HG02840 (cell line): ENCODE results near the gene TMEM203.
"Not testable (repeated sequence)": the region's sequence is repeated elsewhere in the genome, so short reads cannot be mapped to it uniquely, and the experiment has no call there.

Source experiments
- ATAC-seq: cut with Tn5 transposase; IDR thresholded peaks from one replicate; pipeline ENCODE4 v1.9.1; 2021; ENCODE audit warnings: mild to moderate bottlenecking, moderate library complexity, moderate number of reproducible peaks; ENCODE audit not compliant: unreplicated experiment, low FRiP score

The TMEM203 gene

GRCh38 chr9:137242269-137243203 lies 37.1 kb upstream of the TMEM203 start:
- no peak for ATAC-seq

DNA sequence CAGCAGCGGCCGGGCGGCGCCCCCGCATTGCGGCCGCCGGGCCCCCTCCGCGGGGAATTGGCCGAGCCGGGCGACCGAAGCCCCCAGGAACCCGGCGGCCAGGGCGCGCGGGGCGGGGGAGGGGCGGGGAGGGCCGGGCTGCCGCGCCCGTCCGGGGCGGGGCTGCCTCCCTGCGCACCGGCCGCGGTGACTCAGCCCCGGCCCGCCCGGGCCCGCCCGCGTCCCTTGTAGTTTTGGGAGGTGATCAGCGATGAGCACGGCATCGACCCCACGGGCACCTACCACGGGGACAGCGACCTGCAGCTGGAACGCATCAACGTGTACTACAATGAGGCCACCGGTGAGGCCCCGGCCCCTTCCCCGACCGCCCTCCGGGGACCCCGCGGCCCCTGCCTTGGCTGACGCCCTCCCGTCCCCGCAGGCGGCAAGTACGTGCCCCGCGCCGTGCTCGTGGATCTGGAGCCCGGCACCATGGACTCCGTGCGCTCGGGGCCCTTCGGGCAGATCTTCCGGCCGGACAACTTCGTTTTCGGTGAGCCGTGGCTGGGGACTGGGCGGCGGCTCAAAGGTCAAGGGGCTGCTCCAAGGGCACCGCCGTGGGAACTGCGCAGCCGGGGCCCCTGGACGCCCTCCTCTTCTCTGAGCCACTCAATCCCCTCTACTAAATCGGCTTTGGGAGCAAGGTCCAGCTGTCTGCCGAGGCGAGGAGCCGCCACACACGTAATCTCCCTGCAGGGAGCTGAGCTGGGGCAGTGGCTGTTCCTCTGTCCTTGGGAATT lies 36.2 kb upstream of the TMEM203 start:
- ATAC-seq = no peak

GRCh38 chr9:137240841-137241489 lies 35.5 kb upstream of the TMEM203 start, which contains the start of gene TUBB4B:
TUBB4B (plus strand) TSS chr9:137241287; CDS start chr9:137241361, 74 bp downstream.
- ATAC-seq = peak; percentile 72

DNA sequence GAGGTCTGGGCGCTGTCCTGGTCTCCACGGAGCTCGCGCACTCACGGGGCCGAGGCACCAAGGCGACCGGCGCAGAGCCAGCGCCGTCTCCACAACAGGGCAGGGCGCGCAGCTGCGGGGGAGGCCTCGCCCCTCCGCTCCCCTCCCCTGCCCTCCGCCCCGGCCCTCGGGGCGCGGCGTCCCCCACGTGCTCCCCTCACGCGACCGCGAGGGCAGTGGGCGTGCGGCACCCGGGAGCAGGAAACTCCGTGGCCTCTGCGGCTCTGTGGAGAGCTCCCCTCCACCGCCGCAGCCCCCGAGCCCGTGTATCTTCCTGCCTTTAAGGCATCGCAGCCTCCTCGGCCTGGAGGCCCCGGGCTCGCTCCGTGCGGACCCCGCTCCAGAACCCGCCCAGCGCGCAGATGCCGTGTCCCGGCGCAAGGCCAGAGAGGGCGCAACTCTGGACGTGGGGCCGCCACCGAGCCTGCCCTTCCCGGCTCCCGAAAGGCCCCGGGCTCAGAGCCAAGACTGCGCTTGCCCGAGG lies 34.9 kb upstream of the TMEM203 start:
- peak; percentile 25 for ATAC-seq

- not testable (repeated sequence) for ATAC-seq
Observed at GRCh38 chr9:137239541-137240200, 34.2 kb upstream of the TMEM203 start.

DNA sequence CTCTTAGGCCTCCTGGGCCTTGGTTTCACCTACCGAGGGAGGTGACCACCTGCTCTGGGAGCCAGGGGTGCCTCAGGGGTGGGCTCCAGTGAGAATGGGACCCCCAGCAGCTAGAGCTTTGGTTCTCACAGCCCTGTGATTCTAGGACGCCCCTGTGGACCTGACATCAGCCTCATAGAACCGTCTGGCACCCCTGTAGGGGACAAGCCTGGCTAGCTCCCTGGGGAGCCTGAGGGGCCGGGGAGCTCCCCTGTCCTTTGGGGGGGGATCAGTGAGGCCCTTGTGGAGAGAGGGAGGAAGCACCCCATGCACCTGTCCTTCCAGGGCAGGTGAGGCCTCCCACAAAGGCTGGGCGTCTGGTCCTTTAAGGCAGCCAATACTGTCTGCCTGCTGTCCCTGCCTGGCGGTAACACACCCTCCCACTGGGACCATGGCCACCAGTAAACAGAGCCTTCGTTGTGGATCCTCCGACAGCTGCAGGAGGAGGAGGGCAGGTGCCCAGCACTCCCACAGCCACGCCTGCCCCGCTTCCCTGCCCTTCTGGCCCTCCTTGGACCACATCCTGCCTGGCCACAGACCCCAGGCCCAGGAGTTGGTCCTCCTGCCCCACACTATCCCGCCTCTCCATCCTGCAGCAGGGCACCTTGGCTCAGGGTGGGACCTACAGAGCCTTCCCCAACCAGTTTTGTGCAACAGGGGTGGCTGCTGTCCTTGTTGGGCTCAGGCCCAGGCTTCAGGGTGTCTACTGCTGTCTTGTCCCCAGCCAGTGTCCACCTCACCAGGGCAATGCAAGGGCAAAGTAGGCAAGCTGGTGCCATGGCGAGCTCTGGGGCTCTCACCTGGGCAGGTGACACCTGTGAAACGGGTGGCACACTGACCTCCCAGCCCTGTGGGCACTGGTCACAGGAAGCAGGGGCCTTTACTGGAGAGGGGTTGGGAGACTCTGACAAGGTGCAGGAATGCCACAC lies 32.6 kb upstream of the TMEM203 start:
- ATAC-seq = no peak

DNA sequence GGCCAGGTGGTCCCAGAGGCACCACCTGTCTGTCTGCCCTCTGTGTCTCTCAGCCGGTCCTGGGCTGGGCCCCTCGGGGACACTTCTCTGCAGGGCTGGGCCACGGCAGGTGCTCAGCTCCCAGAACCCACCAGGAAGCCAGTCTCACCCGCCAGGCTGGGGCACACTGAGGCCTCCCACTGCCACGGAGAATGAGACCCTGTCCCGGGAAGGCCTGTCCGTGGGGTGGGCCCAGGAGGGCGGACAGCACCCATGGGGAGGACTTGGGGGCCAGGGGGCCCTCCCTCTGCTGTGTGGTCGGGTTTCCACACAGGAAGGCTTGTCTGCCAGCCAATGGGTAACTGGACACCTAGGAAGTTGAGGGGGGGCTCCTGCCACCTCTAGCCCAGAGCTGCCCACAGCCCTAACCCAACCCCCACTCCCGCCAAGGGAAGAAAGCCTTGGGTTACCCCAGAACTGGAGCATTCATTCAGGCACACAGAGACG lies 31.5 kb upstream of the TMEM203 start:
- no peak for ATAC-seq

DNA sequence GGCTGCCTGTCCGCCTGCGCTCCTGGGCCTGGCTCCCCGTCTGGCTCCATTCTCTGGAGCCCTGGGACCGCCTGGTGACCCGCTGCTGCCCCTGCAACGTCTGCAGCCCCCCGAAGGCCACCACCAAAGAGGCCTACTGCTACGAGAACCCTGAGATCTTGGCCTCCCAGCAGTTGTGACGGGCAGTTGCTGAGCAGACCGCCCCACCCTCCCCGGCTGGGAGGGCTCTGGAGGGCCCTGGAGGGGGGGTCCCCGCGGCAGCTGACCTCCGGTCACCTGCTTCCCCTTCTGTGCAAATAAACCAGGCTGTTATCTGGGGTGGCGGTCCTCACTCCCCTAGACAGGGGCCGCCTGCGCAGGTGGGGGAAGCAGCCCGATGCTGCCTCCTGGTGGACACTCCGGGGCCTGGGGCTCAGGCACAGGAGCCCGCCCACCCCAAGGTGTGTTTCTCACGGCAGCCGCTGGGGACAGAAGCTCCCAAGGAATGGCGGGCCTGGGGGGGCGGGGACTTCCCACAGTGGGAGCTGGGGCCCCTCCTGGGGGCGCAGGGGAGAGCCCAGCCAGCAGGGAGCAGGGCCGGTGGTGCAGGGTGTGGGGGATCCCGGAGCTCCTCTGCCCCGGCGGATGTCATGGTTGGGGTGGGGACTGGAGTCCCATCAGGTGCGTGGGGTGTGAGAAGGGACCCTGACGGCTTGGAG lies 30.9 kb upstream of the TMEM203 start:
- ATAC-seq = no peak

DNA sequence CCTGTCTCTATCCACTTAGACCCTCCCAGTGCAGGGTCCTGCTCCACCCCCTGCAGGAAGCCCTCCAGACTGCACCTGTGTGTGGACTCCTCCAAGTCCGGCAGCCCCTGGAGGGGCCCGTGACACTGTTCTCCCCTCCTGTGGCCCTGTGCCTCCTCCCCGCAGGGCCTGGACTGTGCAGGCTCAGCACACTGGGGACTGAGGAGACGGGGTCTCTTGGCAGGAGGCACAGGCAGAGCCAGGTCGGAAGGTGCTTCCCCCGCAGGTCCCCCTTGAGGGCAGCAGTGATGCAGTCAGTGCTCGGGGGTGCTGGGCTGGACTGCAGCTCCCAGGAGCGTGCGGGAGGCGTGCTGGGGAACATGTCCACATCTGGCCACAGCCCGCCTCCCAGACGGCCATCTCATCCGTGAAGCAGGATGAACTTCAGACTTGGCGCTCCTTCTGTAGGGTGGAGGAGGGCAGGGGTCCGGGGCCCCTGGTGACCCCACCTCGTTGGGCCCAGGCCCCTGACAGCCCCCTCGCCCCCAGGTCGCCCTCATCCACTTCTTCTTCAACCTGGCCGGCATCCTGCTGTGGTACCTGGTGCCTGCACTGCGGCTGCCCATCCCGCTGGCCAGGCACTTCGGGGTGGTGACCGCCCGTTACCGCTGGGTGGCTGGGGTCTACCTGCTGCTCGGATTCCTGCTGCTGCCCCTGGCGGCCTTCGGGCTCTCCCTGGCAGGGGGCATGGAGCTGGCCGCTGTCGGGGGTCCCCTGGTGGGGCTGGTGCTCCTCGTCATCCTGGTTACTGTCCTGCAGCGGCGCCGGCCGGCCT lies 30.2 kb upstream of the TMEM203 start:
- no peak for ATAC-seq

GRCh38 chr9:137234758-137235423 lies 29.4 kb upstream of the TMEM203 start:
- no peak for ATAC-seq

- ATAC-seq = no peak
Observed at GRCh38 chr9:137234055-137234697, 28.7 kb upstream of the TMEM203 start.

GRCh38 chr9:137233143-137233980 lies 27.9 kb upstream of the TMEM203 start:
- no peak for ATAC-seq

DNA sequence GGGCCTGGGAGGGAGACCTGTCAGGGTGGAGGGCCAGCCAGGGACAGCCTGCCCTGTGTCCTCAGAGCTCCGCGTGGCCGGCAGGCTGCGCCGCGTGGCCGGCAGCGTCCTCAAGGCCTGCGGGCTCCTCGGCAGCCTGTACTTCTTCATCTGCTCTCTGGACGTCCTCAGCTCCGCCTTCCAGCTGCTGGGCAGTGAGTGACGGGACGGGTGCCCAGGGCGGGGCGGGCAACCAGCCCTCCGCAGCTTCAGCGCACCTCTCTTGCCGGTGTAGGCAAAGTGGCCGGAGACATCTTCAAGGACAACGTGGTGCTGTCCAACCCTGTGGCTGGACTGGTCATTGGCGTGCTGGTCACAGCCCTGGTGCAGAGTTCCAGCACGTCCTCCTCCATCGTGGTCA lies 27.1 kb upstream of the TMEM203 start:
- ATAC-seq = no peak

- ATAC-seq = no peak
Observed at GRCh38 chr9:137232101-137232500, 26.7 kb upstream of the TMEM203 start.

DNA sequence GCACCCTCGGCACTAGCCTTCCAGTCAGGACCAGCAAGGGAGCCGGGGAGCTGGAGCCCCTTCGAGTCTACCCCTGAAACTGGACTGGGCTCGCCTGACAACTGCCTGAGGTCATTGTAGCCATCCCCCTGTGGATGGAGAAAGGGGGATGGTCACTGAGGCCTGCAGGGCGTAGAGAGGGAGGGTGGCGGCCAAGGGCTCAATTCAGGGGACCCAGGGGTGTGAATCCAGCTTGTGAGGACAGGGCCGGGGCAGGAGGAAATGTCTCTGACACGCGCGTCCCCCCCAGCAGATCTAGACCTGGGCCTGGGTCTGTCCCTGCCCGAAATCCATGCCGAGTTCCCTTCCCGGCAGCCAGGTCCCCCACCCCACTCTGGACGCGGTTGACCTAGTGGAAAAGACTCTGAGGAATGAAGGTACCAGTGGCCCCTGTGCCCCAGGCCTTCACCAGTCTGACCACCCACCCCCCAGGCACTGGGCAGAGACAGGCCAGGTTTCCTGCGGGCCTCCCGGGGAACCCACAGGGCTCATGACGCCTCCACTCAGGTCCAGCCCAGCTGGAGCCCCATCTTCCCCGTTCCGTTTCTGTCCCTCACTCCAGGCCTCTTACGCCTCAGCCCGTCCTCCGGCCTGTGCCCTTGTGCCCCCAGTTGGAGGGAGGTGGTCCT lies 26.1 kb upstream of the TMEM203 start:
- ATAC-seq = no peak
